Endometrial microvascular endothelial cells (primary cell): Measurements from ENCODE around the gene PNPLA7. TPM values are rescaled to one million over a fixed set of nuclear protein-coding genes. Genes with fewer than 3 reads are reported as not detected.
"Not testable (repeated sequence)": the region's sequence is repeated elsewhere in the genome, so short reads cannot be mapped to it uniquely, and the experiment has no call there.

ENCODE experiments used
- in situ Hi-C: cut with HindIII; loops from 2 replicates; pipeline ENCODE4 v1.10.0; 2017; ENCODE audit warnings: low sequenced_read_pairs, low pct_unique_long_range_greater_than_20kb; ENCODE audit errors: inconsistent ontology term
- total RNA-seq: library from RNA; depleted of rRNA; stranded (reverse); fragments of >200 nt; gene quantifications from one replicate; pipeline ENCODE4 v1.2.3, GENCODE V29; 2015; ENCODE audit errors: inconsistent ontology term

PNPLA7 gene
- total RNA-seq, 1 donor from 2014 or later: under 0.01 TPM

- in situ Hi-C loops: no loop called here
Measured at GRCh38 chr9:137578518-137579258, 28.5 kb upstream of the PNPLA7 start, which contains the start of gene DPH7. TSS of gene DPH7 (minus strand) at chr9:137578925. CDS start at chr9:137578777, 148 bp downstream.

- in situ Hi-C loops: no loop called here
Measured at GRCh38 chr9:137575716-137576411, 25.7 kb upstream of the PNPLA7 start.

DNA sequence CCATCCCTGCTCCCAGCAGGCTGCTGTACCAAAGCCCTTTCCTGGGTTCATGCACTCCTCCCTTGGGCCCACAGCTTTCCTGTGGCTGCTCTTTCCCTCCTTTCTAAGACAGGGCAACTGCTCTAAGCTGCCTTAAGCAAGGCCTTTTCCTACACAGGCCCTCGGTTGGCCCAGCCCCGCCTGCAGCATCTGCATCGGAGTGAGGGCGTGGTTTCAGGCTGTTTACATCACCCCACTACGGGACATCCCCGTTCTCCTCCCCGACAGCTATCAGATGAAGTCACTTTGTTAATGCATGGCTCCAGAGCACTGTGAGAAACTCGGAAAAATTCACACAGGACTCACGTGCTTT, 25.1 kb upstream of the PNPLA7 start:
- in situ Hi-C loops: no loop called here

GRCh38 chr9:137574192-137574591, 24.0 kb upstream of the PNPLA7 start:
- in situ Hi-C loops: no loop called here

DNA sequence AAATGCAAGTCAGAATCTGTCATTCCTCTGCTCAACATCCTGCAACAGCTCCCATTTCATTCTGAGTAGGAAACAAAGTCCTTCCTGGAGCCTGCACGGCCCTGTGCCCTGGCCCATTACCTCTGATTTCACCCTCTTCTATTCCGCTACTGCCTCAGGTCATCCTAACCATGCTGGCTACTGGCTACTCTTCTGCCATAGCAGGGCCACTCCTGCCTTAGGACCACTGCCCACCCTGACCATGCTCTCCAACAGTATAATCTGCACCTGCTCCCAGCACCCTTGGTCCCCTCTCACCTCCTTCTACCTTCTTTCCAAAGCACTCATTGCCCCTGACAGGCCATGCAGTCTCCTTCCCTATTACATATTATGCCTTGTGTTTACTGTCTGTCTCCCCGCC, 20.4 kb upstream of the PNPLA7 start:
- in situ Hi-C loops: no loop called here

GRCh38 chr9:137569609-137570203, 19.5 kb upstream of the PNPLA7 start:
- in situ Hi-C loops: no loop called here

DNA sequence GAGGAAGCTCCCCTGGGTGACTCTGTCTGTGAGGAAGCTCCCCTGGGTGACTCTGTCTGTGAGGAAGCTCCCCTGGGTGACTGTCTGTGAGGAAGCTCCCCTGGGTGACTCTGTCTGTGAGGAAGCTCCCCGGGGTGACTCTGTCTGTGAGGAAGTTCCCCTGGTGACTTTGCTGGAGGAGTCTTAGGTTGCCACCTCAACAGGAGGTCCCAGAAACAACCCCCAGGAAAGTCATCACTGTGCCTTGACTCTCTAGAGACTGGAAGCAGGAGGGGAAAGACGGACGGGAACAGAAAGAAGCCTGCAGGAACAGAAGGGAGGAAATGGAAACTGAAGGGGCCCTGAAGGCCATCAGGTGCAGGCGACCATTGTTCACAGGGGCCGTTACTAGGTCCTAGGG, 18.2 kb upstream of the PNPLA7 start:
- in situ Hi-C loops: not testable (repeated sequence)

GRCh38 chr9:137564817-137565411, 14.7 kb upstream of the PNPLA7 start:
- in situ Hi-C loops: no loop called here

- in situ Hi-C loops: no loop called here
Measured at GRCh38 chr9:137564134-137564533, 13.9 kb upstream of the PNPLA7 start.

- in situ Hi-C loops: no loop called here
Measured at GRCh38 chr9:137558127-137558526, 7.9 kb upstream of the PNPLA7 start.

GRCh38 chr9:137556069-137556838, 6.1 kb upstream of the PNPLA7 start:
- in situ Hi-C loops: no loop called here

GRCh38 chr9:137555179-137555578, 5.0 kb upstream of the PNPLA7 start:
- in situ Hi-C loops: no loop called here

- in situ Hi-C loops: no loop called here
Measured at GRCh38 chr9:137554349-137554748, 4.1 kb upstream of the PNPLA7 start.

DNA sequence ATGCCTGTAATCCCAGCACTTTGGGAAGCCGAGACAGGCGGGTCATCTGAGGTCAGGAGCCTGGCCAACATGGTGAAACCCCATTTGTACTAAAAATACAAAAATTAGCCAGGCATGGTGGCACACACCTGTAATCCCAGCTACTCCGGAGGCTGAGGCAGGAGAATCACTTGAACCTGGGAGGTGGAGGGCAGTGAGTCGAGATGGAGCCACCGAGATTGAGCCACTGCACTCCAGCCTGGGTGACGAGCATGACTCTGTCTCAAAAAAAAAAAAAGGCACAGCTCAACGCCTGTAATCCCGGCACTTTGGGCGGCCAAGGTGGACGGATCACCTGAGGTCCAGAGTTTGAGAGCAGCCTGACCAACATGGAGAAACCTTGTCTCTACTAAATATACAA, 3.5 kb upstream of the PNPLA7 start:
- in situ Hi-C loops: not testable (repeated sequence)

- in situ Hi-C loops: no loop called here
Measured at GRCh38 chr9:137552022-137552768, 2.0 kb upstream of the PNPLA7 start.

DNA sequence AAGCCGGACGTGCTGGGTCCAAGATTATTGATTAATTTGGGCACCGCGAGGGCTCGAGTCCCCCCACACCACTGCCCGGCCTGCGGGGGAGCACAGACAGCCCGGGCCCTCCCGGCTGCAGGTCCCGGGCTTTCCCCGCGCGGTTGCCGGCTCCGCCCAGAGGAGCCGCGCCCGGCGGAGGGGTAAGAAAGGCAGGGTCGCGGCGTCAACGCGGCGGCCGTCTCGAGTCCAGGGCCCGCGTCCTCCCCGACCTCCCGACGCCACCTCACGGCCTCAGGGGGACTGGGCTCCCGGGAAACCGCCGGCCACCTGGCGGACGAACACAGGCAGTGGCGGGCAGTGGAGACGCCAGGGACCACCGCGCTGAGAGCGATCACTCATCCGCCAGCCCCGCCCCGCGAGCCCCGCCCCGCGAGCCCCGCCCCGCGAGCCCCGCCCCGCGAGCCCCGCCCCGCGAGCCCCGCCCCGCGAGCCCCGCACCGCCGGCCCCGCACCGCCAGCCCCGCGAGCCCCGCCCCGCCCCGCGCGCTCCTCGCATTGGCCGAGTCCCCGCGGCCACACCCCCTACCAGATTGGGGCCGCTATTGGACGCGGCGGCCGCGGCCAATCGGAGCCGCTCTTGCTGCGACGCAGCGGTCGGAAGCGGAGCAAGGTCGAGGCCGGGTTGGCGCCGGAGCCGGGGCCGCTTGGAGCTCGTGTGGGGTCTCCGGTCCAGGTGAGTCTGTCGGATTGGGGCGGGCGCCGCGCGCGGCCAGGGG, 1.2 kb upstream of the PNPLA7 start, which contains the start of gene MRPL41:
Gene MRPL41 (plus strand): TSS at position 616 of the 758 bp plus-strand sequence. CDS start 203 bp downstream, outside the sequence.
- in situ Hi-C loops: no loop called here

DNA sequence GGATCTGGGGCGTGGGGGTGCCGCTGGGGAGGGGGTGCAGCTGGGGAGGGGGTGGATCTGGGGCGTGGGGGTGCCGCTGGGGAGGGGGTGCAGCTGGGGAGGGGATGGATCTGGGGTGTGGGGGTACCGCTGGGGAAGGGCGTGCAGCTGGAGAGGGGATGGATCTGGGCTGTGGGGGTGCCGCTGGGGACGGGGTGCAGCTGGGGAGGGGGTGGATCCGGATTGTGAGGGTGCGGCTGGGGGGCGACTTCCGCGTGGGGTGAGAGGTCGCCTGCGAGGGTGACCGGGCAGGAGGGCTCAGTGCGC, 709 bp upstream of the PNPLA7 start:
- in situ Hi-C loops: not testable (repeated sequence)
